NCI-H146 treated with DMSO at 0.1 percent for 48 hours (cell line): ENCODE data around the gene ASAH2B.
A peak's percentile ranks its signal among the peaks of the same experiment; 100 is the strongest.
"Not testable (repeated sequence)": the region's sequence is repeated elsewhere in the genome, so short reads cannot be mapped to it uniquely, and the experiment has no call there.

Experiments used
- DNase-seq: peaks from one replicate; lab custom pipeline; 2025; ENCODE audit not compliant: unreplicated experiment; lab: John Stamatoyannopoulos, UW

The ASAH2B gene

DNA sequence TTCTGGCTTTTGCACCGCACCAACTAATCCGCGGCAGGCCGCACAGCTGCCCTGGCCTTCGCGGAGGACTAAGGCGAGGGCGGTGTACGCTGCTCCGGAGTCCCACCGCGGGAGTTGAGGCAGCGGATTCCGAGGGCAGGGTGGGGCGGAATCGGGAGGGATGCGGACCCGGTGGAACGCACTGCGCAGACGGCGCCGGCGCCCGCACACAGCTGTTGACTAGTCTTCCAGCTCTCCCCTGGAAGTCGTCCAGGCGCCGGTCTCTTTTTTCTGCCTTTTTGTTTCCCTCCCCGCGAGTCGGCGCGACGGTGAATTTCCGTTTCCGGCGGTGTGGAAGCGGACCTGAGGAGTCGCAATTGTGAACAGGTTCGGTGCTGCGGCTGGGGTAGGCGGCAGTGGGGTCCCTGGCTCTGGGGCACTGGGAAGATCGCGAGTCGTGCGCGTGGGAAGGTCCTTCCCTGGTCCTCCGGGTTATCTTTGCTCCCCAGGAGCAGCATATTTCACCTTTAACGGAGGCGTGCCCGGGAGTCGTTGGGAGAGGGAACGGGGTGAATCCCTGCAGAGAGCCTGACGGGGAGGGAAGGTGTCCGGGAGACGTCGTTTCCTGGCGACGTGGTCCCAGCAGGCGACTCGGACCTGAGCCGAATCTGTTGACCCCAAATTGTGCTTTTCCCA lies at the start of gene ASAH2B:
Gene ASAH2B (plus strand): TSS at position 319 of the 675 bp plus-strand sequence. CDS start 5,195 bp downstream, outside the sequence.
- DNase-seq, result peak; percentile 28

DNA sequence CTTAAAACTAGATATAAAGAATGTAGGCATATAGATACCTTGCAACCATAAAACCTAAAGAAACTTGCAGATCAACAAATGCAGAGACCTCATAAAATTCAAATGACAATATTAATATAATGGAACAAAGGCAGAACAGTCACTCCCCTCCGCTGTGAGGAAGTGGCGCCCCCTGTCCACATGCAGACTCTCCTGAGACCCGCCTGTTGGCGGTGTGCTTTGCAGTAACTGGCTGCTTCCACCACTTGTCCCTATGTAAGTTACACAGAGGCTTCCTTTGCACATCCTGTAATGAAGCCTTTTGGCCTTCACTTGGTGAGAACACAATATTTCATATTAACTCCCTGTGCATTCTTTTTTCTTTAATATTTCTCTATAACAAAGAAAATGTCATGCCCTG lies 41.9 kb upstream of the ASAH2B start:
- DNase-seq, result not testable (repeated sequence)

DNA sequence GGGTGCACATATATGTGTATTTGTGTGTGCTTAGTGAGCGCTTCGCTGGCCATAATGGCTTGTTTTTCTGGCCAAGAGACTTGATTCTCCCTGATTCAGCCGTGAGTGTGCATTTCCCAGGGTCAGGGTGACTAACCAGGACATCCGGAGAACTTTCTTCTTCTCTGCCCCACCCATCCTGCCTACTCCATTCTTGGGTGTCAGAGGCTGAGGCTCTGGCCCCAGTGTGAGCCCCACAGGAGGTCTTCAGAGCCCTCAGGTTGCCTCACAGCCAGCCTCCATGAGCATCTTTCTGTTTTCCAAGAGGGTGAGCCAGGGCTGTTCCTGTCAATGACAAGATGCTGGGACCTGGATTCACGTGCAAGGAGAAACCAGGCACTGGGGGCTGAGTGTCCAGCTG lies 37.8 kb upstream of the ASAH2B start:
- DNase-seq, result not testable (repeated sequence)

DNA sequence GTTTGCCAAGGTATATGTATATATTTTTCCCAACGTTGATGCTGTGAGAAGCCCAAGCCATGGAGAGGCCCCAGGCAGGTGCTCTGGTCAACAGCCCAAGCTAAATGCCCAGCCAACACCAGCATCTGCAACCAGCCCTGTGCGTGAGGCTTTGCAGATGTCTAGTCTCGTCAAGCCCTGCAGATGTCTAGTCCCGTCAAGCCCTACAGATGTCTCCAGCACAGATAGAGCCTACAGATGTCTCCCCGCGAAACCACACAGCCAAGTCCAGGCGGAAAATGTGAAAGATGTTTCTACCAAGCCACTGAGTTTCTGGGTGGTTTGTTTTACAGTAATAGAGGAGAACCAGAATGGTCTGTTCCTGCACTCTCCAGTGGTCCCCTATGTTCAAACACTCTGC lies 36.7 kb upstream of the ASAH2B start:
- not testable (repeated sequence) for DNase-seq

DNA sequence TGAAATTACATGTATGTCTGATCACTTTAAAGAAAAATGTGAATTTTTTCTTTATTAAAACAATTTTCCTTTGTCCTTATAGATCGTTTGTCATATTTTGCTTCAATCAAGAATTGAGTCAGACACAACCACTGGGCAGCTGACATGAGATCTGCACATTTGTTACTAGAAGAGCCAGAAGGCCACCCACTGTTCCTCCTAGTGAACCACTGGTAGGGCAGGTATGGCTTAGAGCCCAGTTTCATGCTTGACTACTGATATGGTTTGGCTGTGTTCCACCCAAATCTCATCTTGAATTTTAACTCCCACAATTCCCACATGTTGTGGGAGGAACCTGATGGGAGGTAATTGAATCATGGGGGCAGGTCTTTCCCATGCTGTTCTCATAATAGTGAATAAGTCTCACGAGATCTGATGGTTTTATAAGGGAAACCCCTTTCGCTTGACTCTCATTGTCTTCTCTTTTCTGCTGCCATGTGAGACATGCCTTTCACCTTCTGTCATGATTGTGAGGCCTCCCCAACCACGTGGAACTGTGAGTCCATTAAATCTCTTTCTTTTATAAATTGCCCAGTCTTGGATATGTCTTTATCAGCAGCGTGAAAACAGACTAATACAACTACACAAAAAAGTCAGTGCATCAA lies 35.2 kb upstream of the ASAH2B start:
- not testable (repeated sequence) for DNase-seq

DNA sequence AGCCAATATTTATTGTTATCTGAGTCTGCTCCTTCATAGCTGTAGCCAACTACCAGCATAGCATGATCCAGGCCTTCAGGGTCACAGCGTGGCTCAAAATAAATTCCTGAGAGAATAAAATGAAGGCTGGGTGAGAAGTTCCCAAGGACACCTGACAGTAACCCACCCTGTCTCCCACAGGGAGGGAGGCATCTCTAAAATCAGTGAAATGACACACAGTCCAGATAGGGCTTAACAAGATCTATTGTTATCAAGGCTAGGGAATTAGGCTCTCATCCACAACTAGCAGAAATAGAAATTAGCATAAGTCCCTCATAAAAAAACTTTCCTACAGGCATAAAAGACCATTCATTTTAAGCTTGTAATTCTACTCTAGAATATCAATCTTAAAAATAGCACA lies 33.7 kb upstream of the ASAH2B start:
- DNase-seq, result not testable (repeated sequence)

DNA sequence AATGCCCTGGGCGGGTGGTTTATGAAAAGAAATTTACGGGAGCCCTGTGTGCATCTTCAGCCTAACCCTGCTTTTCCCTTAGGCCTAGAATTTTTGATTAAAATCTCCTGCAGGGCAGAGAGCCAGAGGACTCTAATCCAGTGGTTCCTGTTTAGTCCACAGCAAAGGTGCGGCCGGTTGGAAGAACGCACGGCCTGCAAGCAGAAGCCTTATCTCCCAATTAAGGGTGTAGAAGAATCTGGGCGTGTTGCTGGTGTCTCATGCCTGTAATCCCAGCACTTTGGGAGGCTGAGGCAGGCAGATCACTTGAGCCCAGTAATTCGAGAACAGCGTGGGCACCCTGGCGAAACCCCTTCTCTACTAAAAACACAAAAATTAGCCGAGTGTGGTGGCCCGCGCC lies 29.5 kb upstream of the ASAH2B start:
- DNase-seq, result not testable (repeated sequence)

DNA sequence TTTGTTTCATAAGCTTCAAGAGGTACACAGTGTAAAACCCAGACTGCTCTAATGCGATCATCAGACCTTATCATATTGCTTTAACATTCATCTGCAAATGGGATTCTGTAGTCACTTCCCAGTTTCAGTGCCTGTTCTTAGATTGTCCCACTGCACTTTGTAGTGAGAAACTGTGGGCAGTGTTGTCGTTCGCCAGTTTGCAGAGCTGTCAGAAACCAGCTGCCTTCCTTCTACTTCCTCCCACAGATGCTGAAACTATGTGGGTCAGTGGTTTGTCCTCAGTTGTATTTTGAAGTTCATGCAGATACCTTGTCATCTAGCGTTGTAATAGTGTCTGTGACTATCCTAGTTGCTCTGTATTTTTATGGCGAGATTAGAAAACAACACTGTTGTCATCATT lies 15.9 kb upstream of the ASAH2B start:
- DNase-seq, result not testable (repeated sequence)

DNA sequence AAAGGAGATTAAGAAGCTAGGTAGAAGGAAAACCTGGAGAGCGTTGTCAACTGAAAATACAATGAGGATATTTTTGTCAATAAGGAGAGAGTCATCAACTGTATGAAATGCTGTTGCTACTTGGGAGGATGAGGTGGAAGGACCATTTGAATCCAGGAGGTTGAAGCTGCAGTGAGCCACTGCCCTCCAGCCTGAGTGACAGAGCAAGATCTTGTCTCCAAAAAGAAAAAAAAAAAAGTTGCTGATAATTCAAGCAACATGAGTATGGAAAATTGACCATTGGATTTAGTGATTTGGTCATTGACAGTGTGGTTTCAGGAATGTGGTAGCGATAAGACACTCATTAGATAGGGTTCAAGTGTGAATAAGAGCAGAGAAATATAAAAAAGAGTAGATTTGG lies 11.6 kb upstream of the ASAH2B start:
- DNase-seq, result not testable (repeated sequence)

DNA sequence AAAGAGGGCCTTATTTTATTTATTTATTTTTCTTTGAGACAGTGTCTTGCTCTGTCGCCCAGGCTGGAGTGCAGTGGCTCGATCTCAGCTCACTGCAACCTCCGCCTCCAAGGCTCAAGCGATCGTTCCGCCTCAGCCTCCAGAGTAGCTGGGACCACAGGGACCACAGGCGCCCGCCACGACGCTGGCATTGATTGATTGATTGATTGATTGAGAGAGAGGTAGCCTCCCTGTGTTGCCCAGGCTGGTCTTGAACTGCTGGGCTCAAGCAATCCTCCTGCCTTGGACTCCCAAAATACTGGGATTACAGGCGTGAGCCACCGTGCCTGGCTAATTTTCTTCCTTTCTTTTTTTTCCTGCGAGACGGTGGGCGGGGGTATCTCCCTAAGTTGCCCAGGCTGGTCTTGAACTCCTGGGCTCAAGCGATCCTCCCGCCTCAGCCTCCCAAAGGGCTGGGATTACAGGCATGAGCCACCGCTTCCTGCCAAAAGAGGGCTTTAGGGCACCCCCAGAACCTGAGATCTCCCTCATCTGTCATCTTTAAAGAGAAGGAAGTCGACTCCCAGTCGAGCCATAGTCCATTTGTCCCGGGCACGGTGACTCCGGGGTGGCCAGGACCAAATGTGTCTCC lies 634 bp upstream of the ASAH2B start:
- not testable (repeated sequence) for DNase-seq

DNA sequence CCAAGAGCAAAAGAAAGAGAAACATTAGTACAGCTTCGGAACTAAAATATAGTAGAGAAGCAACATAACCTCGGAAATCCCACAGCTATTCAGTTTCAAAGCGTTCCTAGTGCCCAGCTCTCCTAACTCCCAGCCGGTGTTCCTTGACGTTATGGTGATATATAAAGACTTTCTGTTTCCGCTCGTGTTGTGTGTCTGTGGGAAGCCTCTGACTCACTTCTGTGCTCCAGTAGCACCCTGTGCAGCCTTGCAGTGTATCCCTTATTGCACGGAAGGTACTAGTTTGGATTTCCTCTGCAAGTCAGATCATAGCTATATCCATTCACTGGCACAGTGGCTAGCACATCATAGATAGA lies 535 bp downstream of the ASAH2B start:
- peak; percentile 27 for DNase-seq

DNA sequence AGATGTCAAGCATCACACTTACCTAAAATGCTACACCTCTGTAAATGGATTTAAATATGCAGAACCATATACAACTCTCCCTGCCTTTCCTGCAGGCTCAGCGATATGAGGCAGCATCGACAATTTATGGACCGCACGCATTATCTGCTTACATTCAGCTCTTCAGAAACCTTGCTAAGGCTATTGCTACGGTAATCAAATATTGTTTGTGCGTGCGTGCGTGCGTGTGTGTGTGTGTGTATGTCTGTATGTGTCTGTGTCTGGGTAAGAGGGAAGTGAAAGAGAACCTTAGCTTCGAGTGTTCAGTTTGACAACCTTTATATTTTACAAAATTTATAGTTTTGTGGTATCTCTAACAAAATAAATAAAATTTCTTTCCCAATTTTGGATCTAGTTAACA lies 3.1 kb downstream of the ASAH2B start:
- DNase-seq, result not testable (repeated sequence)

DNA sequence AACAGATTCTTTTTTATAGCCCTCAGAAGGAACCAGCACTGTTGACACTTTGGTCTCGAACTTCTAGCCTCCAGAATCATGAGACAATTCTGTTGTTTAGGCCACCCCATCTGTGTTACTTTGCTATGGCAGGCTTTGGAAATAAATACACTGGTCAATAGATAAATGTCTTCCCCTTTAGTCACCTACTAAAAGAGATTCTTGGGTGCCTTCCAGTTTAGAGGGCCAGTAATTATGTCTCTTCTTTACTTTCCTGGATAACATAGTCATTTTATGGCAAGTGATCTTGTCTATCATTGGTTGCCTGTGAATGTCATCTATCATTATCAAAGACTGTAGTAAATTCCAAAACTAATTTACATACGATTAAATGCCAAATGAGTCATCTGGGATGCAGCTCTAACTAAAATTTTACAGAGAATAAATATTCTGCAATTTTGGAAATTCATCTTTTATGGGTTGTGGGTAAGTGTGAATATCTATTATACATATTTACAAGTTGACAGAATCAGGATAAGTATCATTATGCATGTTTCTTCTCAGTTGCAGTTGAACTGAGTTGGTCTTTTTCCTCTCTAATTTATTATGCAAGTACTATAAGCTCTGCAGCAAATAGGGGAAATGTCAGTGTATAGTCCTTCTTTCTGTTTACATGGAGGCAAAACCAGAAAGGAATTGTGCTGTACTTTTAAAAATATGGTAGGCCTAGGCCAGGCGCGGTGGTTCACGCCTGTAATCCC lies 27.2 kb downstream of the ASAH2B start:
- not testable (repeated sequence) for DNase-seq

DNA sequence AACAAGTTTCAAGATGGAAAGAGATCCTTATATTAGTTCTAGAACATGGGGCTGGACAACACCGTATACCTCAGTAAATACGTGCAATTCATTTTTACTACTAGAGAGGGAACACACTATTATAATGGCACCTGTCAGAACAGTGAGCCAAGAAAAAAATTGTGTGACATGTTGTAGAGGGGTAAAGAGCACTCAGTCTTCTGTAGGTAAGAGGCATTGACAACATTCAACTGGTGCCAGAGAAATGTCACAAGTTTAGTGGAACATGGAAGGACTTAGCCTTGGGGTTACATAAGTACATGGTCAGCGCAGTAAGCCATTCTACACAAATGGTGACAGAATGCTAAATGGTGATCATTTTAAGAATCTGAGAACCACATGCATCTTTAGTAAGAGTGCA lies 32.3 kb downstream of the ASAH2B start:
- not testable (repeated sequence) for DNase-seq

DNA sequence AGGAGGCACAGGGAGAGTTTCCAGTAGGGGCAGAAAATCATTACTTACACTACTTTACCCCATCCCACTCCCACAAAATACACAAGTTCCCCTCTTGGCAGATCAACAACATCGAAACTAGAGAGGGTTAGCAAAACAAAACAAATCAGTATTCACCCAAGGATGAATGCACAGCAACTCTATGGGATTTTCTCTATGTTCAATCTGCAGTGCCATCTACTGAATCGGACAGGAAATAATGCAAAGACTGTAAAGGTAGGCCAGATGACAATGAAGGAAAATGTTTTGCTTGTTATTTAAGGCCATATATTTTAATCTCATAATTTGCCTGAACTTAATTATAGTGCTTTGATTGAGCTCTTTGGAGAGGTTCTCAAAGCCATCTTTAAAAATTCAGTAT lies 35.1 kb downstream of the ASAH2B start:
- not testable (repeated sequence) for DNase-seq

DNA sequence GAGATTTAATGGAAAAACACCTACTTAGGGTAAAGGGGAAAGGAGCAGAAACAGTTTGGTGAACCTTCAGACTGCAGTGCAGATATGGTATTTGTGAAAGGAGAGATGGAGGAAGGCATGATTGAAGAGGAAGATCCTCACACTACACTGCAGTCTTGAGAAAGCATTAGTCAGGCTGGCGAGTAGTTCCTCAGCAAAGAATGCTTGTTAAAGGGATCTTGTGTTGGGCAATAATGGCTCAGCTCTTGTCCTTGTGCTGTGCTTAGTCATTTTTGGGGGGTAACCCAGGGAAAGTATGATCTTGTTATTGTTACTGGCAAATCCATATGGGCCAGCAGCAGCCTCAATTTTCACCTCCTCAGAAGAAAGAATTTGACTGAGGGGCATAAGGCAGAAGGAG lies 40.3 kb downstream of the ASAH2B start:
- not testable (repeated sequence) for DNase-seq

DNA sequence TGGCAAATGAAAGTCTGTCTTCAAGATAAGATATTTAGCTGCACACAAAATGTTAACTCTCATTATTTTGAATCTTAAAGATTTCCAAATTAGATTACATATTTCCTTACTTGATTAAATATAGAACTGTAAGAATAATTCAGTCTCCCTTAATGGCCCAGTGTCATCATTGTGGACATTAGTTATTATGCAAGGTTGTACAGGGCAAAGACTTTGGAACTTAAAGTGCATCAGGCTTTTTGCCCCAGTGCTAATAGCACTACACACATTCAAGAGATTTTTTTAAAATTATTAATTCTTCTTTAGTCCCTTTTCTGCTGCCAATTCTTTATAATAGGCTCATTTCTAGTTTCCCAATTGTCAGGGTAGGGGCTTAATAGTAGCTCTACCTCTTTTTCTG lies 42.3 kb downstream of the ASAH2B start:
- not testable (repeated sequence) for DNase-seq

DNA sequence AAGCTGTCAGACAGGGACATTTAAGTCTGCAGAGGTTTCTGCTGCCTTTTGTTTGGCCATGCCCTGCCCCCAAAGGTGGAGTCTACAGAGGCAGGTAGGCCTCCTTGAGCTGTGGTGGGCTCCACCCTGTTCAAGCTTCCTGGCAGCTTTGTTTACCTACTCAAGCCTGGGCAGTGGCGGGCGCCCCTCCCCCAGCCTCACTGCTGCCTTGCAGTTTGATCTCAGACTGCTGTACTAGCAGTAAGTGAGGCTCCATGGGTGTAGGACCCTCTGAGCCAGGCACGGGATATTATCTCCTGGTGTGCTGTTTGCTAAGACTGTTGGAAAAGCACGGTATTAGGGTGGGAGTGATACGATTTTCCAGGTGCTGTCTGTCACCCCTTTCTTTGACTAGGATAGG lies 48.2 kb downstream of the ASAH2B start:
- not testable (repeated sequence) for DNase-seq

DNA sequence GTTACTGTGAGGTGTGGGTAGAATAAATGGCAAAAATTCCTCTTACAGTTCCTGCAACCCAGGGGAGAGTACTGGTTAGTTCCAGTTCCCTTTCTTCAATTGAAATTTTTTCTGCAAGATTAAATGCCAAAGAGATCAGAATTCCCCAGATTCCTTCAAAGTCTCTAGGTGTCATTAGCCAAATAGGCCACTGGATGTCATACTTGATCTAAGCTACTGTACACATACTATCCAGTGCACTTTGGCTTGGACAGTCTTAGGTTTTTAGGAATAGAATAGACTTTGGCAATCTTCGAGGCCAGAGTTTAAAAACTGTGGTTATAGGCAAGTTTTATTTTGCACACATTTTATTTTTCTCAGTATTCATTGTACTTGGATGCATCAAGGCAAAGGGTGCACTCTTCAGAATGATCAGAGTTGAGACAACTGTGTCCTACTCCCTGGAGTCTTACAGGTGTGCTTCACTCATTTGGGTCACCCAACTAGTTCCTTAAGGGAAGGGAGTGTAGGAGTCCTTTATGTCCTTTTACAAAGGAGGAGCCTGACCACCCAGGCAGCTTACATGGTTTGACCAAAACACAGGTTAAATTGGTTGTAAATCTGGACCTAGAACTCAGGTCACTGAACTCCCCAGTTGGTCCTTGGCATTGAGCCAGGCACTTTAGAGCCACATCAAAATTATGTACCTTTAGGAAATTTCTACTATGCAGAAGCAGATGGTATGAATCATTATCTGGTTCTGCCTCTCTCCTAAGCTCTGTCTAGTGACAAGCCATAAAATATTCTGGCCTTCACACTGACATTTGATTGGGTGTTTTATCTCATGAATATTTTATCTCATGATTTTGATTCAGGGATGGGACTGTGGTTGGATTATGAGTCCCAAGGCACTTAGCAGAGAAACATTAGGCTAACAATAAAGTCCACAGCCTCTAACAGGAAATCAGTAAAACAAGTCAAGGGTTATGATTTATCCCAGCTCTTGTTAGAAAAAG lies 49.5 kb downstream of the ASAH2B start:
- no peak for DNase-seq

DNA sequence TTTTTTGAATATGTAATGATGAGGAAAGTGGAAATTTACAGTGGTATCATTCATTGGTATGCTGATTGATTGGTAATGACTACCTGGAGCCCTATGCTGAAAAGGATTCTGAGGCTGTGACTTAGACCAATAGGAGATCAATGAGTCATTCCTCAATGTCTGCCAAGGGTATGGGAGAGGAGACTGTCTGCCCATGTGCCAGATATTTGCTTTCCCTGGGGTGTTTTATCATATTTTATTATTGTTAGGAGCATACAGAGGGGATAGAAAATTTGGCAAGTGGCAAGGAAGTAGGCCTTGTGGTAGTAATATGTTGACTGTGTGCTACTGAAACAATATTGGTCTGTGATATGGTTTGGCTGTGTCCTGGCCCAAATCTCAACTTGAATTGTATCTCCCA lies 54.8 kb downstream of the ASAH2B start:
- no peak for DNase-seq
